GM19238 (cell line): ENCODE measurements around the gene DNAJA3.

ENCODE experiments used
- DNase-seq: peaks from one replicate; pipeline ENCODE4 v3.0.0; 2011; ENCODE audit warnings: low spot score; ENCODE audit not compliant: insufficient read length

The DNAJA3 gene

GRCh38 chr16:4404967-4405696, 20.5 kb upstream of the DNAJA3 start:
- DNase-seq: no peak

- no peak for DNase-seq
Observed at GRCh38 chr16:4407543-4408322, 17.9 kb upstream of the DNAJA3 start.

GRCh38 chr16:4408323-4408690, 17.4 kb upstream of the DNAJA3 start:
- no peak for DNase-seq

- DNase-seq: no peak
Observed at GRCh38 chr16:4409081-4409932, 16.4 kb upstream of the DNAJA3 start.

- DNase-seq: no peak
Observed at GRCh38 chr16:4410335-4411075, 15.2 kb upstream of the DNAJA3 start.

- DNase-seq: no peak
Observed at GRCh38 chr16:4411684-4412083, 14.0 kb upstream of the DNAJA3 start.

GRCh38 chr16:4412159-4412558, 13.5 kb upstream of the DNAJA3 start:
- DNase-seq: no peak

GRCh38 chr16:4412854-4413253, 12.8 kb upstream of the DNAJA3 start:
- no peak for DNase-seq

- peak; percentile 94 for DNase-seq
Observed at GRCh38 chr16:4414187-4414917, 11.3 kb upstream of the DNAJA3 start.

GRCh38 chr16:4415538-4416199, 10.0 kb upstream of the DNAJA3 start:
- DNase-seq: no peak

GRCh38 chr16:4416200-4417032, 9.3 kb upstream of the DNAJA3 start, which contains the start of gene CORO7:
Gene CORO7 (minus strand): TSS chr16:4416596. CDS start chr16:4416518, 78 bp downstream.
- DNase-seq: peak; percentile 93

- DNase-seq: no peak
Observed at GRCh38 chr16:4419402-4419959, 6.2 kb upstream of the DNAJA3 start.

GRCh38 chr16:4420505-4421105, 5.1 kb upstream of the DNAJA3 start:
- DNase-seq: no peak

- no peak for DNase-seq
Observed at GRCh38 chr16:4426021-4426684, 485 bp downstream of the DNAJA3 start.

- DNase-seq: no peak
Observed at GRCh38 chr16:4426722-4427372, 1.2 kb downstream of the DNAJA3 start.

- no peak for DNase-seq
Observed at GRCh38 chr16:4428500-4428899, 2.8 kb downstream of the DNAJA3 start.

GRCh38 chr16:4431023-4431422, 5.4 kb downstream of the DNAJA3 start:
- DNase-seq: no peak
